ENCODE measurements around the gene TEX35. TPM values are rescaled to one million over a fixed set of nuclear protein-coding genes. Genes with fewer than 3 reads are reported as not detected.

The TEX35 gene
- total RNA-seq, 1 experiment from 2014 or later = not detected

GRCh38 chr1:178560871-178561376 lies 48.0 kb downstream of the TEX35 start (continued):
- TF ChIP-seq TCF7L2 (IDR thresholded peaks at IDR 0.05; ENCODE audit: borderline replicate concordance, extremely low read depth, insufficient read depth, insufficient read length) = no peak
- TF ChIP-seq JUND (IDR thresholded peaks at IDR 0.05) = no peak

- Histone ChIP-seq H3K9me3 (ENCODE audit: control insufficient read depth in 1 of 2, insufficient read depth in 1 of 2, low read depth in 1 of 2, low read length in 2 of 2) (no peaks in the 10 kb centered on the region), H3K4me3 (replicated peaks in 1 of 2; ENCODE audit: low read depth in 1 of 2, low read length in 2 of 2) (no peak overlapping the region), H3K4me2 (ENCODE audit: low read length) (no peak overlapping the region), H3K79me2 (ENCODE audit: insufficient read depth, low read length) (no peaks in the 10 kb centered on the region), H3K27me3 (ENCODE audit: insufficient read depth, low read length) (no peaks in the 10 kb centered on the region), H2AFZ (ENCODE audit: low read depth, low read length, poor library complexity, severe bottlenecking) (no peak overlapping the region), H4K20me1 (ENCODE audit: insufficient read depth) (no peaks in the 10 kb centered on the region), H3K9me2 (ENCODE audit: insufficient read depth) (no peaks in the 10 kb centered on the region), H3K36me3 (ENCODE audit: control insufficient read depth in 1 of 2, insufficient read depth in 2 of 2, low read length in 2 of 2) (no peaks in the 10 kb centered on the region), H3K27ac (ENCODE audit: low read depth, low read length) (no peak overlapping the region), H3K4me1 (ENCODE audit: control insufficient read depth in 1 of 2, insufficient read depth in 2 of 2, low read length in 2 of 2) (no peaks in the 10 kb centered on the region), H3K9ac (ENCODE audit: low read length) (no peak overlapping the region)
- no peak for DNase-seq (ENCODE audit: low read depth, low spot score)
- intact Hi-C loops (cut with micrococcal nuclease) = no loop called here
- ChIA-PET RAD21 (ENCODE audit: low non-redundant PET in 1 of 2, low total read pairs in 2 of 2, uncharacterized antibody in 2 of 2, unreplicated experiment in 2 of 2) (no interaction called here), POLR2A (no interaction called here), CTCF (no interaction called here)
- no peak for ATAC-seq
- no peak for TF ChIP-seq CEBPB (IDR thresholded peaks at IDR 0.05; ENCODE audit: low read depth)
- TF ChIP-seq ZNF274 (IDR thresholded peaks at IDR 0.05; ENCODE audit: low read depth, low read length) = no peak
- TF ChIP-seq REST (IDR thresholded peaks at IDR 0.05; ENCODE audit: low read depth) = no peak
- TF ChIP-seq YY1 (IDR thresholded peaks at IDR 0.05; ENCODE audit: extremely low read depth, insufficient replicate concordance, low read depth, low read length) = no peak
- no peak for TF ChIP-seq JUND (IDR thresholded peaks at IDR 0.05)
- no peak for TF ChIP-seq TCF7L2 (IDR thresholded peaks at IDR 0.05; ENCODE audit: borderline replicate concordance, extremely low read depth, insufficient read depth, insufficient read length)
- TF ChIP-seq EZH2 (IDR thresholded peaks at IDR 0.05) = no peak
- no peak for TF ChIP-seq CTCF (IDR thresholded peaks at IDR 0.05 in 2 of 3, conservative IDR thresholded peaks at IDR 0.05 in 1 of 3; ENCODE audit: borderline replicate concordance in 1 of 3, insufficient read depth in 1 of 3, low read depth in 2 of 3, low read length in 2 of 3)
- TF ChIP-seq EZH2phosphoT487 (IDR thresholded peaks at IDR 0.05; ENCODE audit: borderline replicate concordance) = no peak
- no peak for TF ChIP-seq CBX3 (IDR thresholded peaks at IDR 0.05; ENCODE audit: low read depth)
- TF ChIP-seq ZFX (IDR thresholded peaks at IDR 0.05) = no peak
- no peak for TF ChIP-seq EGR1 (IDR thresholded peaks at IDR 0.05; ENCODE audit: low read depth)
- no peak for TF ChIP-seq MAX (IDR thresholded peaks at IDR 0.05)
- TF ChIP-seq POLR2A (IDR thresholded peaks at IDR 0.05; ENCODE audit: borderline replicate concordance, extremely low read depth, insufficient read depth, insufficient read length) = no peak
- no peak for TF ChIP-seq ELF1 (IDR thresholded peaks at IDR 0.05; ENCODE audit: borderline replicate concordance, low read depth)
- TF ChIP-seq POLR2AphosphoS5 (IDR thresholded peaks at IDR 0.05; ENCODE audit: low read depth, low read length) = no peak
- TF ChIP-seq SIN3A (IDR thresholded peaks at IDR 0.05; ENCODE audit: low read depth) = no peak
- no peak for TF ChIP-seq SP1 (IDR thresholded peaks at IDR 0.05; ENCODE audit: low read depth)
- BruUV-seq (replicated peaks) = no TSS peak
Observed at GRCh38 chr1:178563099-178563820, 50.4 kb downstream of the TEX35 start.
